Hair follicle dermal papilla cell (primary cell): Measurements from ENCODE around the gene LSR. TPM values are rescaled to one million over a fixed set of nuclear protein-coding genes. Genes with fewer than 3 reads are reported as not detected.

ENCODE experiments used
- total RNA-seq: library from RNA; depleted of rRNA; stranded (reverse); fragments of >200 nt; gene quantifications from 2 replicates; pipeline ENCODE4 v1.2.3, GENCODE V29; 2012

The LSR gene
- 0.36 and 0.49 TPM in 2 replicates for total RNA-seq

GRCh38 chr19:35248310-35249145 is at the start of gene LSR:
Gene LSR, plus strand, starts transcription at chr19:35249002. Its CDS starts 21 bp downstream, at chr19:35249023.

GRCh38 chr19:35228177-35228930 is 20.4 kb upstream of the LSR start, which contains the start of gene FAM187B:
Gene FAM187B, minus strand, starts transcription at chr19:35228739. Its CDS starts 59 bp downstream, at chr19:35228680.

DNA sequence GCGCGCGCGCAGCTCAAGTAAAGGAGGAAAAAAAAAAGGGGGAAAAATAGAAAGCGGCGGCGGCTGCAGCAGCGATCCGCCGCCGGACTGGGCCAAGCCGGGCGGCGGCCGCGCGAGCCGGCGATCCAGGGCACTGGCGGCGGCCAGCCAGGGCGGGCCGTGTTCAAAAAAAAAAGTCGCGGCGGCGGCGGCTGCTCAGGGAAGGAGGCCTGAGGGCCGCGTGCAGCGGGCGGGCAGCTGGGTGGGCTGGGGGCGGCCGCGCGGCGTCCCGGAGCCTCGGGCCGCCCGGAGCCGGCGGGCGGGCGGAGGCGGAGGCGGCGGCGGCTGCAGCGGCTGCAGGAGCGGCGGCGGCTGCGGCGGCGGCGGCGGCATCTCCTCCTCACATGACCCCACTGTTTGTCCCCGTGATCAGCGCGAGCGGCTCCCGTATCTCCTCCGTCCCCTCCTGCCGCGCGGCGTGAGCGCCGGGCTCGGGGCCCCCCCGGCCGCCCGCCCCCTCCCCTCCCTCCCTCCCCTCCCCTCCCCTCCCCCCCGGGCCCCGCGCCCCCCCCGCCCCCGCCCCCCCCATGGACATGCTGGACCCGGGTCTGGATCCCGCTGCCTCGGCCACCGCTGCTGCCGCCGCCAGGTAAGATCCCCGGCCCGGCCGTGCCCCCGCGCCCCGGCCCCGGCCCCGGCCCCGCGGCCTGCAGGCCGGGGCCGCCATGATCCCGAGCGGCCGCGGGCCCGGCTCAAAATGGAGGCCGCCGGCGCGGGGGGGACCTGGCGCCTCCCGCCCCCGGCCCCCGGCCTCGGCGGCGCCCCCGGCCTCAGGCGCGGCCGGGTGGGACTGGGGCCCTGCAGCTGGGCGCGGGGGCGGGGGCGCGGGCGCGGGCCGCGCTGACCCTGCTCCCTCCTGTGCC is 20.0 kb downstream of the LSR start, which contains the start of gene USF2:
Gene USF2 (plus strand): TSS at position 427 of the 902 bp plus-strand sequence. CDS start 140 bp downstream, at position 567.

DNA sequence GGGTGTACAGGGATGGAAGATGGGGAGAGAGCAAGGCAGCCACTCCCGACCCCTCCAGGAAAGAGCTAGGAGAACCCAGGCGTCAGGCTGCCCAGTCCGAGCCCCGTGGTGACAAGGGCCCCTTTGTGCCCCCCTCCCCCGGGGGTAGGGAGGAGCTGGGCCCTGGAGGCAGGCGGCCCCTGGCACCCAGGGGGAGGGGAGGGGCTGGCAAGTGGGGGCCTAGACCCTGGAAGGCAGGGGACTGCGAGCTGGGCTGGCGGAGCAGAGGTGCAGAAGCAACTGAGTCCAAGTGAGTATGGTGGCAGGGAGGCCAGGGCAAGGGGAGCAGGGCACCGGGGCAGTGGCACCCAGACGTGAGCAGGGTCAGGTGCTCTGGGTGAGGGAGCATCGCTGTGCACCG is 43.1 kb downstream of the LSR start, which contains the start of gene MAG:
Gene MAG (plus strand): TSS at position 246 of the 400 bp plus-strand sequence. CDS start 3,248 bp downstream, outside the sequence.

Other genes with a start within 250 kb of the LSR start
- gene GRAMD1A, start 248.7 kb upstream of the LSR start, total RNA-seq: 25.6 and 27.1 TPM in 2 replicates
- 3.1 and 3.4 TPM in 2 replicates for gene SCN1B, start 218.5 kb upstream of the LSR start, total RNA-seq
- not detected in 2 replicates for gene HPN, start 207.3 kb upstream of the LSR start, total RNA-seq
- not detected in 2 replicates for gene FXYD3, start 133.2 kb upstream of the LSR start, total RNA-seq
- 1.2 and 1.3 TPM in 2 replicates for gene LGI4, start 113.9 kb upstream of the LSR start, total RNA-seq
- 0.73 and 2.1 TPM in 2 replicates for gene FXYD1, start 110.2 kb upstream of the LSR start, total RNA-seq
- not detected in 2 replicates for gene FXYD7, start 105.7 kb upstream of the LSR start, total RNA-seq
- gene FXYD5, start 94.3 kb upstream of the LSR start, total RNA-seq: 53.2 and 73.8 TPM in 2 replicates
- gene FAM187B, start 20.3 kb upstream of the LSR start, total RNA-seq: not detected in 2 replicates
- 64.4 and 64.5 TPM in 2 replicates for gene USF2, start 20.0 kb downstream of the LSR start, total RNA-seq
- under 0.01 TPM in 1 of 2 replicates, not detected in the other for gene HAMP, start 33.5 kb downstream of the LSR start, total RNA-seq
- gene MAG, start 43.2 kb downstream of the LSR start, total RNA-seq: not detected in 2 replicates
- gene CD22, start 80.2 kb downstream of the LSR start, total RNA-seq: not detected in 2 replicates
- gene FFAR1, start 98.9 kb downstream of the LSR start, total RNA-seq: not detected in 2 replicates
- gene FFAR3, start 109.5 kb downstream of the LSR start, total RNA-seq: not detected in 2 replicates
- gene GPR42, start 122.1 kb downstream of the LSR start, total RNA-seq: not detected in 2 replicates
- gene FFAR2, start 199.3 kb downstream of the LSR start, total RNA-seq: not detected in 2 replicates
- not detected in 2 replicates for gene KRTDAP, start 241.5 kb downstream of the LSR start, total RNA-seq